NCI-H345 (cell line): ENCODE data around the gene SFTPB.
"Not testable (repeated sequence)": the region's sequence is repeated elsewhere in the genome, so short reads cannot be mapped to it uniquely, and the experiment has no call there.

Experiments used
- DNase-seq: peaks from one replicate; lab custom pipeline; 2025; lab: John Stamatoyannopoulos, UW

SFTPB gene

GRCh38 chr2:85668009-85668856 lies at the start of gene SFTPB:
Gene SFTPB, minus strand, starts transcription at chr2:85668199. Its CDS starts 16 bp downstream, at chr2:85668183.
- peak; percentile 74 for DNase-seq

- DNase-seq: no peak
Observed at GRCh38 chr2:85717308-85718008, 49.5 kb upstream of the SFTPB start.

GRCh38 chr2:85716346-85716914 lies 48.4 kb upstream of the SFTPB start:
- DNase-seq: no peak

- DNase-seq: no peak
Observed at GRCh38 chr2:85714841-85715240, 46.8 kb upstream of the SFTPB start.

GRCh38 chr2:85714421-85714820 lies 46.4 kb upstream of the SFTPB start:
- not testable (repeated sequence) for DNase-seq

- peak; percentile 21 for DNase-seq
Observed at GRCh38 chr2:85713836-85714235, 45.8 kb upstream of the SFTPB start.

GRCh38 chr2:85712849-85713612 lies 45.0 kb upstream of the SFTPB start:
- no peak for DNase-seq

GRCh38 chr2:85712336-85712735 lies 44.3 kb upstream of the SFTPB start:
- DNase-seq: no peak

- no peak for DNase-seq
Observed at GRCh38 chr2:85711578-85712060, 43.6 kb upstream of the SFTPB start.

- no peak for DNase-seq
Observed at GRCh38 chr2:85710687-85711577, 42.9 kb upstream of the SFTPB start.

GRCh38 chr2:85709401-85709811 lies 41.4 kb upstream of the SFTPB start:
- no peak for DNase-seq

GRCh38 chr2:85708641-85709040 lies 40.6 kb upstream of the SFTPB start:
- DNase-seq: no peak

- DNase-seq: peak; percentile 74
Observed at GRCh38 chr2:85707304-85707703, 39.3 kb upstream of the SFTPB start.

GRCh38 chr2:85706599-85707296 lies 38.7 kb upstream of the SFTPB start:
- DNase-seq: no peak

GRCh38 chr2:85706063-85706462 lies 38.1 kb upstream of the SFTPB start:
- DNase-seq: no peak

- DNase-seq: no peak
Observed at GRCh38 chr2:85705680-85706039, 37.7 kb upstream of the SFTPB start.

GRCh38 chr2:85704800-85705679 lies 37.0 kb upstream of the SFTPB start:
- no peak for DNase-seq

GRCh38 chr2:85704038-85704437 lies 36.0 kb upstream of the SFTPB start:
- DNase-seq: no peak

- DNase-seq: no peak
Observed at GRCh38 chr2:85703329-85703728, 35.3 kb upstream of the SFTPB start.
